IMR-90 (cell line): ENCODE measurements around the gene CASS4. TPM values are rescaled to one million over a fixed set of nuclear protein-coding genes. Genes with fewer than 3 reads are reported as not detected.

Experiments
- ATAC-seq: fragments of 200-7000 bp; cut with Tn5 transposase; 2 replicates; pipeline ENCODE4 v1.9.1; 2020; ENCODE audit warnings: low read depth, mild to moderate bottlenecking, moderate library complexity
- BruUV-seq: library from RNA; stranded (reverse); fragments of 400-500 nt; replicated peaks from 2 replicates; lab custom pipeline; 2021; lab: Mats Ljungman, UMichigan
- CTCF ChIA-PET: fragments of 300-600 bp; formaldehyde crosslinking; extraction: SDS; loops from one replicate; lab custom pipeline; 2021; ENCODE audit warnings: antibody characterized with exemption; lab: Yijun Ruan, JAX
- POLR2A ChIA-PET: fragments of 300-600 bp; sonication (Branson Sonifier 250); formaldehyde crosslinking; loops from one replicate; lab custom pipeline; 2022; ENCODE audit warnings: antibody characterized with exemption; ENCODE audit not compliant: unreplicated experiment; lab: Charles Lee
- DNase-seq: peaks from one replicate; pipeline ENCODE4 v3.0.0; 2013
- H2AFZ ChIP-seq: replicated peaks from 2 replicates; pipeline ENCODE3; 2013; ENCODE audit warnings: low read length, mild to moderate bottlenecking; ENCODE audit not compliant: poor library complexity
- H2AK5ac ChIP-seq: 2 replicates; pipeline ENCODE4 v1.6.1; 2013; ENCODE audit warnings: low read depth, low read length, inconsistent platforms
- H2AK9ac ChIP-seq: replicated peaks from 2 replicates; pipeline ENCODE3; 2013; ENCODE audit warnings: mild to moderate bottlenecking, low read depth, low read length, moderate library complexity; ENCODE audit not compliant: poor library complexity
- H2BK120ac ChIP-seq: 2 replicates; pipeline ENCODE4 v1.6.1; 2013; ENCODE audit warnings: low read depth, low read length, inconsistent platforms
- H2BK15ac ChIP-seq: 3 replicates; pipeline ENCODE4 v1.6.1; 2013; ENCODE audit warnings: low read depth, low read length, inconsistent platforms
- H2BK20ac ChIP-seq: 2 replicates; pipeline ENCODE4 v1.6.1; 2013; ENCODE audit warnings: low read depth, mild to moderate bottlenecking, inconsistent platforms, low read length, moderate library complexity
- H2BK5ac ChIP-seq: 2 replicates; pipeline ENCODE4 v1.6.1; 2013; ENCODE audit warnings: mild to moderate bottlenecking, low read depth, low read length, inconsistent platforms; ENCODE audit not compliant: poor library complexity, severe bottlenecking
- H3K14ac ChIP-seq: replicated peaks from 2 replicates; pipeline ENCODE4 v1.6.1; 2013; ENCODE audit warnings: low read depth, low read length, inconsistent platforms
- H3K18ac ChIP-seq: 2 replicates; pipeline ENCODE4 v1.6.1; 2013; ENCODE audit warnings: low read depth, low read length, control low read depth
- H3K23ac ChIP-seq: 2 replicates; pipeline ENCODE4 v1.6.1; 2013; ENCODE audit warnings: low read depth, low read length, inconsistent platforms
- H3K27ac ChIP-seq: 2 replicates; pipeline ENCODE4 v1.5.1; 2013; ENCODE audit warnings: mild to moderate bottlenecking, control low read depth, low read length; ENCODE audit not compliant: insufficient read depth
- H3K27me3 ChIP-seq: 2 replicates; pipeline ENCODE4 v1.6.1; 2013; ENCODE audit warnings: low read length; ENCODE audit not compliant: control insufficient read depth, insufficient read depth
- H3K36me3 ChIP-seq: 2 replicates; pipeline ENCODE4 v1.6.1; 2013; ENCODE audit warnings: low read length, mixed read lengths; ENCODE audit not compliant: control insufficient read depth, insufficient read depth
- H3K4ac ChIP-seq: 2 replicates; pipeline ENCODE4 v1.6.1; 2013; ENCODE audit warnings: low read depth, low read length, inconsistent platforms
- H3K4me1 ChIP-seq: 2 replicates; pipeline ENCODE4 v1.6.1; 2013; ENCODE audit warnings: low read length, mixed read lengths; ENCODE audit not compliant: control insufficient read depth, insufficient read depth
- H3K4me2 ChIP-seq: 2 replicates; pipeline ENCODE4 v1.6.1; 2013; ENCODE audit warnings: low read depth, mild to moderate bottlenecking, control low read depth, low read length, moderate library complexity
- H3K4me3 ChIP-seq: 2 replicates; pipeline ENCODE4 v1.5.1; 2013; ENCODE audit warnings: low read depth, mild to moderate bottlenecking, control low read depth, low read length, moderate library complexity; ENCODE audit not compliant: insufficient read depth
- H3K56ac ChIP-seq: 2 replicates; pipeline ENCODE4 v1.6.1; 2013; ENCODE audit warnings: low read length, inconsistent platforms; ENCODE audit not compliant: insufficient read depth; ENCODE audit errors: extremely low read depth
- H3K79me1 ChIP-seq, 2 experiments: 2 replicates each; pipeline ENCODE4 v1.6.1; 2013; ENCODE audit warnings: low read length in 2 of 2, inconsistent platforms in 1 of 2, low read depth in 1 of 2
- H3K9ac ChIP-seq: 2 replicates; pipeline ENCODE4 v1.6.1; 2013; ENCODE audit warnings: low read depth, low read length, control low read depth
- H3K9me1 ChIP-seq: 2 replicates; pipeline ENCODE4 v1.6.1; 2013; ENCODE audit warnings: low read length, inconsistent platforms; ENCODE audit not compliant: insufficient read depth
- H3K9me3 ChIP-seq: 2 replicates; pipeline ENCODE4 v1.6.1; 2013; ENCODE audit warnings: low read length; ENCODE audit not compliant: control insufficient read depth, insufficient read depth
- H4K20me1 ChIP-seq: 2 replicates; pipeline ENCODE4 v1.6.1; 2013; ENCODE audit warnings: low read length, inconsistent platforms; ENCODE audit not compliant: insufficient read depth
- H4K5ac ChIP-seq: 2 replicates; pipeline ENCODE4 v1.6.1; 2013; ENCODE audit warnings: mild to moderate bottlenecking, low read depth, low read length, control low read depth
- H4K8ac ChIP-seq, 2 experiments: 2 replicates each; pipeline ENCODE4 v1.6.1; 2013; ENCODE audit warnings: low read depth in 2 of 2, low read length in 2 of 2, control low read depth in 1 of 2, inconsistent platforms in 1 of 2
- H4K91ac ChIP-seq: 2 replicates; pipeline ENCODE4 v1.6.1; 2013; ENCODE audit warnings: low read depth, low read length, inconsistent platforms; ENCODE audit not compliant: insufficient read depth
- CHD1 ChIP-seq: IDR thresholded peaks from 2 replicates; pipeline ENCODE4 v1.6.1; 2012; ENCODE audit warnings: low read depth, low read length, improper control_type of control experiment
- MXI1 ChIP-seq: IDR thresholded peaks from 2 replicates; pipeline ENCODE4 v1.6.1; 2012; ENCODE audit warnings: low read depth, mild to moderate bottlenecking, low read length, moderate library complexity, borderline replicate concordance
- NFE2L2 ChIP-seq: fragments of 150-350 bp; IDR thresholded peaks from 2 replicates; pipeline ENCODE4 v1.6.1; 2016; ENCODE audit warnings: low read depth, mild to moderate bottlenecking, low read length
- RCOR1 ChIP-seq: IDR thresholded peaks from 2 replicates; pipeline ENCODE4 v1.6.1; 2012; ENCODE audit warnings: mild to moderate bottlenecking, low read length, improper control_type of control experiment; ENCODE audit not compliant: insufficient replicate concordance
- RFX5 ChIP-seq: IDR thresholded peaks from 2 replicates; pipeline ENCODE4 v1.8.0; 2012; ENCODE audit warnings: low read depth, mild to moderate bottlenecking, low read length, moderate library complexity
- WGBS, 2 experiments: methylation state at CpG; one replicate each; pipeline versions ENCODE4 v1.1.5 to v1.1.7; 2013; ENCODE audit warnings: missing lambda C conversion rate in 2 of 2; ENCODE audit not compliant: insufficient read length in 1 of 2; ENCODE audit errors: extremely low coverage in 2 of 2; 5-methylcytosine and 5-hydroxymethylcytosine counted together
- dilution Hi-C: fragments of 300-500 bp; cut with HindIII; formaldehyde crosslinking; loops from one replicate; pipeline ENCODE4 v1.14.3; 2018; ENCODE audit warnings: low sequenced_read_pairs; ENCODE audit not compliant: unreplicated experiment
- in situ Hi-C: fragments of 300-500 bp; cut with MboI; formaldehyde crosslinking; loops from 3 replicates; pipeline ENCODE4 v1.14.3; 2019; ENCODE audit warnings: low sequenced_read_pairs, inconsistent platforms, mixed read lengths
- intact Hi-C: fragments of 100-400 bp; cut with micrococcal nuclease; formaldehyde crosslinking; loops from 2 replicates; pipeline ENCODE4 v1.10.0; 2022
- polyA plus RNA-seq, 3 experiments: library from polyadenylated mRNA; depleted of rRNA; stranded (reverse); fragments of >200 nt; gene quantifications; 2 replicates each; pipeline ENCODE4 v1.2.3, GENCODE V29; 2012; ENCODE audit warnings: low replicate concordance in 1 of 3
- total RNA-seq: library from RNA; depleted of rRNA; stranded (reverse); fragments of >200 nt; gene quantifications from 2 replicates; pipeline ENCODE4 v1.2.3, GENCODE V29; 2012
- TF ChIP-seq, protein P1 (sequence below): fragments of 150-350 bp; IDR thresholded peaks from 2 replicates; pipeline ENCODE4 v1.6.1; 2016; ENCODE audit warnings: low read depth, mild to moderate bottlenecking, low read length, moderate library complexity, borderline replicate concordance

CASS4 gene
- total and polyA plus RNA-seq, 2 of the 4 experiments (the other 2 are of a cell fraction) = 25.8 to 26.5 TPM

GRCh38 chr20:56383334-56383733, 28.7 kb upstream of the CASS4 start:
- ATAC-seq (no peak), DNase-seq (no peak)
- H3K18ac ChIP-seq = no peak overlapping the region
- peaks cover 8% of the 10 kb centered on the region; the same call in 1 of the 2 replicates for H3K9me1 ChIP-seq
- in situ Hi-C loops (loop anchor here (25.0 kb wide), 1 partner anchor 979 kb away; the partner anchor contains the start of gene RAE1), intact Hi-C loops (no loop called here), dilution Hi-C loops (no loop called here)
- no peaks in the 10 kb centered on the region for H3K27me3 ChIP-seq
- H2BK5ac ChIP-seq = no peak overlapping the region
- H3K9me3 ChIP-seq = no peaks in the 10 kb centered on the region
- H2AK5ac ChIP-seq = no peak overlapping the region
- H3K23ac ChIP-seq = no peak overlapping the region
- TF ChIP-seq MXI1 (no peak), RFX5 (no peak), RCOR1 (no peak), CHD1 (no peak), NFE2L2 (no peak)
- TF ChIP-seq, protein P1, sequence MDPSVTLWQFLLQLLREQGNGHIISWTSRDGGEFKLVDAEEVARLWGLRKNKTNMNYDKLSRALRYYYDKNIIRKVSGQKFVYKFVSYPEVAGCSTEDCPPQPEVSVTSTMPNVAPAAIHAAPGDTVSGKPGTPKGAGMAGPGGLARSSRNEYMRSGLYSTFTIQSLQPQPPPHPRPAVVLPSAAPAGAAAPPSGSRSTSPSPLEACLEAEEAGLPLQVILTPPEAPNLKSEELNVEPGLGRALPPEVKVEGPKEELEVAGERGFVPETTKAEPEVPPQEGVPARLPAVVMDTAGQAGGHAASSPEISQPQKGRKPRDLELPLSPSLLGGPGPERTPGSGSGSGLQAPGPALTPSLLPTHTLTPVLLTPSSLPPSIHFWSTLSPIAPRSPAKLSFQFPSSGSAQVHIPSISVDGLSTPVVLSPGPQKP = no peak
- POLR2A ChIA-PET = no interaction called here
- no peak overlapping the region for H3K56ac ChIP-seq
- BruUV-seq = no TSS peak
- H2AFZ ChIP-seq = no peak overlapping the region
- H2BK20ac ChIP-seq = no peak overlapping the region
- H4K20me1 ChIP-seq = no peaks in the 10 kb centered on the region; the same call in none of the 2 replicates
- H3K36me3 ChIP-seq = peaks cover 20% of the 10 kb centered on the region
- H4K91ac ChIP-seq = no peak overlapping the region
- H3K4me1 ChIP-seq = peaks cover 2% of the 10 kb centered on the region
- no peak overlapping the region for H2BK120ac ChIP-seq
- no peak overlapping the region for H3K14ac ChIP-seq
- H4K5ac ChIP-seq = no peak overlapping the region; the same call in 1 of the 2 replicates
- no peak overlapping the region for H3K27ac ChIP-seq
- H2BK15ac ChIP-seq = no peak overlapping the region
- WGBS, 2 experiments = 80% methylated on average over 2 of the region's 8 CpGs; no CpG with 5 or more reads in 1 of the 2 experiments
- no peak overlapping the region for H4K8ac ChIP-seq
- CTCF ChIA-PET = no interaction called here
- no peak overlapping the region for H2AK9ac ChIP-seq
- no peak overlapping the region for H3K4me3 ChIP-seq
- H3K9ac ChIP-seq = no peak overlapping the region
- no peak overlapping the region for H3K4ac ChIP-seq
- peaks cover 42 to 57% of the 10 kb centered on the region in 2 experiments for H3K79me1 ChIP-seq
- no peak overlapping the region for H3K4me2 ChIP-seq
